Large intestine (tissue), 3 donors: ENCODE results near the gene DHRS13. TPM values are rescaled to one million over a fixed set of nuclear protein-coding genes. Genes with fewer than 3 reads are reported as not detected.
"Not testable (repeated sequence)": the region's sequence is repeated elsewhere in the genome, so short reads cannot be mapped to it uniquely, and the experiment has no call there.

Experiments
- DNase-seq, 2 donors: peaks; one replicate each; pipeline versions ENCODE4 v3.0.0 to v3.0.0-alpha.2; 2013
- H3K27ac ChIP-seq: one replicate; pipeline ENCODE4 v1.5.1; 2013; ENCODE audit warnings: low read length
- H3K27me3 ChIP-seq: 2 replicates; pipeline ENCODE4 v1.6.1; 2013; ENCODE audit warnings: low read length; ENCODE audit not compliant: control insufficient read depth, insufficient read depth
- H3K36me3 ChIP-seq: 2 replicates; pipeline ENCODE4 v1.6.1; 2013; ENCODE audit warnings: low read length; ENCODE audit not compliant: control insufficient read depth, insufficient read depth
- H3K4me1 ChIP-seq: one replicate; pipeline ENCODE4 v1.6.1; 2013; ENCODE audit warnings: low read length; ENCODE audit not compliant: control insufficient read depth, insufficient read depth
- H3K4me3 ChIP-seq: one replicate; pipeline ENCODE4 v1.5.1; 2013; ENCODE audit warnings: low read length
- H3K9me3 ChIP-seq: one replicate; pipeline ENCODE4 v1.6.1; 2013; ENCODE audit warnings: mild to moderate bottlenecking, low read depth, low read length, moderate library complexity; ENCODE audit not compliant: control insufficient read depth
- WGBS: methylation state at CpG from one replicate; pipeline ENCODE4 v1.1.5; 2013; ENCODE audit warnings: low lambda C conversion rate; ENCODE audit not compliant: insufficient coverage; 5-methylcytosine and 5-hydroxymethylcytosine counted together
- polyA plus RNA-seq: library from polyadenylated mRNA; unstranded; fragments of 120-200 nt; gene quantifications from one replicate; pipeline ENCODE4 v1.2.1, GENCODE V29; 2013

DHRS13 gene
- polyA plus RNA-seq, 1 donor = 8.4 TPM

GRCh38 chr17:28883967-28884702 is 18.7 kb downstream of the DHRS13 start:
- no peak overlapping the region for H3K4me3 ChIP-seq
- H3K36me3 ChIP-seq = peaks cover 78% of the 10 kb centered on the region
- no peaks in the 10 kb centered on the region for H3K27me3 ChIP-seq
- WGBS = no CpG with 5 or more reads among the region's 27 CpGs
- H3K9me3 ChIP-seq = no peaks in the 10 kb centered on the region
- H3K4me1 ChIP-seq = no peaks in the 10 kb centered on the region
- DNase-seq = no peak
- no peak overlapping the region for H3K27ac ChIP-seq

GRCh38 chr17:28882154-28882895 is 20.6 kb downstream of the DHRS13 start:
- DNase-seq = no peak
- Histone ChIP-seq H3K9me3 (no peaks in the 10 kb centered on the region), H3K36me3 (peaks cover 74% of the 10 kb centered on the region), H3K27me3 (no peaks in the 10 kb centered on the region), H3K4me1 (no peaks in the 10 kb centered on the region), H3K4me3 (no peak overlapping the region), H3K27ac (no peak overlapping the region)
- WGBS = no CpG with 5 or more reads among the region's 18 CpGs

- Histone ChIP-seq H3K36me3 (peaks cover 69% of the 10 kb centered on the region), H3K9me3 (no peaks in the 10 kb centered on the region), H3K4me1 (no peaks in the 10 kb centered on the region), H3K27me3 (no peaks in the 10 kb centered on the region), H3K27ac (no peak overlapping the region), H3K4me3 (no peak overlapping the region)
- WGBS = no CpG with 5 or more reads among the region's 17 CpGs
- no peak for DNase-seq
These were observed 21.3 kb downstream of the DHRS13 start for GRCh38 chr17:28881533-28882056.

- no peak for DNase-seq
- no peaks in the 10 kb centered on the region for H3K27me3 ChIP-seq
- WGBS = no CpG with 5 or more reads among the region's 10 CpGs
- peaks cover 65% of the 10 kb centered on the region for H3K36me3 ChIP-seq
- H3K4me3 ChIP-seq = no peak overlapping the region
- no peaks in the 10 kb centered on the region for H3K9me3 ChIP-seq
- no peaks in the 10 kb centered on the region for H3K4me1 ChIP-seq
- no peak overlapping the region for H3K27ac ChIP-seq
These were observed 22.3 kb downstream of the DHRS13 start for GRCh38 chr17:28880572-28880945.

GRCh38 chr17:28879886-28880571 is 22.9 kb downstream of the DHRS13 start:
- H3K27me3 ChIP-seq = no peaks in the 10 kb centered on the region
- no peak for DNase-seq
- no peaks in the 10 kb centered on the region for H3K4me1 ChIP-seq
- H3K36me3 ChIP-seq = peaks cover 59% of the 10 kb centered on the region
- no peaks in the 10 kb centered on the region for H3K9me3 ChIP-seq
- H3K27ac ChIP-seq = no peak overlapping the region
- H3K4me3 ChIP-seq = no peak overlapping the region
- 60% methylated on average over 2 of the region's 9 CpGs for WGBS

- Histone ChIP-seq H3K27me3 (no peaks in the 10 kb centered on the region), H3K27ac (no peak overlapping the region), H3K36me3 (peaks cover 51% of the 10 kb centered on the region), H3K4me1 (peaks cover 4% of the 10 kb centered on the region), H3K4me3 (no peak overlapping the region), H3K9me3 (no peaks in the 10 kb centered on the region)
- DNase-seq = peak; percentile 38 to 58
- WGBS = no CpG with 5 or more reads among the region's 4 CpGs
These were observed 23.9 kb downstream of the DHRS13 start for GRCh38 chr17:28878981-28879380.

GRCh38 chr17:28878158-28878910 is 24.5 kb downstream of the DHRS13 start:
- H3K4me3 ChIP-seq = no peak overlapping the region
- H3K27me3 ChIP-seq = no peaks in the 10 kb centered on the region
- 96% methylated on average over 2 of the region's 2 CpGs for WGBS
- no peak overlapping the region for H3K27ac ChIP-seq
- no peaks in the 10 kb centered on the region for H3K9me3 ChIP-seq
- H3K4me1 ChIP-seq = peaks cover 4% of the 10 kb centered on the region
- H3K36me3 ChIP-seq = peaks cover 44% of the 10 kb centered on the region
- DNase-seq = no peak

- H3K9me3 ChIP-seq, H3K4me1 ChIP-seq, H3K27ac ChIP-seq, DNase-seq, H3K4me3 ChIP-seq, H3K27me3 ChIP-seq: not testable (repeated sequence)
- WGBS = no CpG with 5 or more reads among the region's 6 CpGs
- H3K36me3 ChIP-seq = peaks cover 34% of the 10 kb centered on the region
These were observed 25.6 kb downstream of the DHRS13 start for GRCh38 chr17:28877150-28877711.

- H3K9me3 ChIP-seq = no peaks in the 10 kb centered on the region
- H3K27me3 ChIP-seq = no peaks in the 10 kb centered on the region
- no peak for DNase-seq
- H3K4me3 ChIP-seq = no peak overlapping the region
- peaks cover 4% of the 10 kb centered on the region for H3K4me1 ChIP-seq
- WGBS = no CpG with 5 or more reads among the region's 1 CpG
- no peak overlapping the region for H3K27ac ChIP-seq
- peaks cover 21% of the 10 kb centered on the region for H3K36me3 ChIP-seq
These were observed 26.9 kb downstream of the DHRS13 start for GRCh38 chr17:28875848-28876550.
